NCI-H2227 (cell line): ENCODE results near the gene DCUN1D1.

Experiments
- DNase-seq: peaks from one replicate; lab custom pipeline; 2025; ENCODE audit not compliant: unreplicated experiment; lab: John Stamatoyannopoulos, UW

DCUN1D1 gene

GRCh38 chr3:182895513-182896112, 84.7 kb downstream of the DCUN1D1 start:
- DNase-seq, result no peak

GRCh38 chr3:182892226-182892625, 88.1 kb downstream of the DCUN1D1 start:
- no peak for DNase-seq

GRCh38 chr3:182891364-182891763, 89.0 kb downstream of the DCUN1D1 start:
- DNase-seq, result no peak

- no peak for DNase-seq
Observed at GRCh38 chr3:182889948-182890629, 90.2 kb downstream of the DCUN1D1 start.
